Stimulated activated CD8-positive, alpha-beta memory T cell treated with anti-CD3 and anti-CD28 coated beads, Interleukin-15, amount 100 ng/mL, for 48 hours (primary cell): Measurements from ENCODE around the gene PPP4R2.
A peak's percentile ranks its signal among the peaks of the same experiment; 100 is the strongest.

Experiments
- DNase-seq, 2 donors: peaks; one replicate each; pipeline ENCODE4 v3.0.0-alpha.2; 2020; ENCODE audit warnings: low read depth in 2 of 2

PPP4R2 gene, protein sequence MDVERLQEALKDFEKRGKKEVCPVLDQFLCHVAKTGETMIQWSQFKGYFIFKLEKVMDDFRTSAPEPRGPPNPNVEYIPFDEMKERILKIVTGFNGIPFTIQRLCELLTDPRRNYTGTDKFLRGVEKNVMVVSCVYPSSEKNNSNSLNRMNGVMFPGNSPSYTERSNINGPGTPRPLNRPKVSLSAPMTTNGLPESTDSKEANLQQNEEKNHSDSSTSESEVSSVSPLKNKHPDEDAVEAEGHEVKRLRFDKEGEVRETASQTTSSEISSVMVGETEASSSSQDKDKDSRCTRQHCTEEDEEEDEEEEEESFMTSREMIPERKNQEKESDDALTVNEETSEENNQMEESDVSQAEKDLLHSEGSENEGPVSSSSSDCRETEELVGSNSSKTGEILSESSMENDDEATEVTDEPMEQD

DNA sequence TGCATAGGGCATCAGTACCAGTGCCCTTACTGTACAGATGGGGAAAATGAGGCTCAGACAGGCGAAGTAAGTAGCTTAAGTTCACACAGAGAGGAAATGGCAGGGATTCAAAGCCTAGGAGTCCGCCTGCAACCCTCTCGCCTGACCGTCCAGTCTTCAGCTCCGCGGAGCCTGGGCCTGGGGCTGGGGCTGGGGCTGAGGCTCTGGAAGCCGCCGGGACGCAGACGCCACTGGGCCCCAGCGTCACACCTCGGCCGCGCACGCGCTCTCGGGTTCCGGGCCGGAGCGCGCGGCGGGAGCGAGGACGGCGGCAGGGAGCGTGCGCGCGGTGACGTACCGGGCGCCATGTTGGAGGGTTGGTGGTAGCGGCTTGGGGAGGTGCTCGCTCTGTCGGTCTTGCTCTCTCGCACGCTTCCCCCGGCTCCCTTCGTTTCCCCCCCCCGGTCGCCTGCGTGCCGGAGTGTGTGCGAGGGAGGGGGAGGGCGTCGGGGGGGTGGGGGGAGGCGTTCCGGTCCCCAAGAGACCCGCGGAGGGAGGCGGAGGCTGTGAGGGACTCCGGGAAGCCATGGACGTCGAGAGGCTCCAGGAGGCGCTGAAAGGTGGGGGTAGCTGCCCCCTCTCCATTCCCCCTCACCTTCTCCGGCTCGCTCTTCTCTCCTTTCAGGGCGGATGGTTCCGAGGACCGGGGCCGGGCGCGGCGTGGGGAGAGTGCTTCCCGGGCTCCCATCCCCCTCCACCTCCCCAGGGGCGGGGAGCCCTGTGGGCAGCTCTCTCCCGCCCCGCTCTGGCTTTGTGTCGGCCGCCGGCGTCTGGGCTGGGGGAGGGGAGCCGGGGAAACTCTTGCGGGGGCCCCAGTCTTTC, at the start of gene PPP4R2:
Gene PPP4R2, plus strand, starts transcription at position 339 of the 861 bp plus-strand sequence. Its CDS starts 227 bp downstream, at position 566.
- DNase-seq: peak; percentile 85 to 88

DNA sequence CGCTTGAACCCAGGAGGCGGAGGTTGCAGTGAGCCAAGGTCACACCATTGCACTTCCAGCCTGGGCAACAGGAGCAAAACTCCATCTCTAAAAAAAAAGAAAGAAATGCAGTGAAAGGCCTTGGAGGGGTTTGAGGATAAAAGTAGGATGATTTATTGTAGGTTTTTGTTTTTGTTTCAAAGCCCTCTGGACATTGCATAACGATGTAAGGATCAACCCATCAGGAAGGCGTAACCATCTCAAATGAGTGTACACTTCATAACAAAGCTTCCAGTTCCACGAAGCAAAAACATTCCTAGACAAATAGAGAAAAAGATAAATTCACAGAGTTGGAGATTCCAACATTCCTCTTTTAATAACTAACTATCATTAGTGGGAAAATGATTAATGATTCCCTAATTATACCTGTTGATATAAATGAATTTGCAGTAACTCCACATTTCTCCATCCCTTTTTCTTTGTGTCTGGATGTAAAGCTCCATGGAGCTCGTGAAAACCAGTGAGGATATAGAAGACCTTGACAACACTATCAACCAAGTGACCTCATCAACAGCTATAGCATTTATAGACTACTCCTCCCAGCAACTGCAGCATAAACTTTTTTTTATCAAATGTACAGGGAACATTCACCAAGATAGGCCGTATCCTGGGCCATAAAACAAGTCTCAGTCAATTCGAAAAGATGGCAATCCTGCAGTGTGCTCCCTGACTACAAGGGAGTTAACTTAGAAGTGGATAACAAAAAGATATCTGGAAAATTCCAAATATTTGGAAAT, 48.7 kb upstream of the PPP4R2 start:
- no peak for DNase-seq

DNA sequence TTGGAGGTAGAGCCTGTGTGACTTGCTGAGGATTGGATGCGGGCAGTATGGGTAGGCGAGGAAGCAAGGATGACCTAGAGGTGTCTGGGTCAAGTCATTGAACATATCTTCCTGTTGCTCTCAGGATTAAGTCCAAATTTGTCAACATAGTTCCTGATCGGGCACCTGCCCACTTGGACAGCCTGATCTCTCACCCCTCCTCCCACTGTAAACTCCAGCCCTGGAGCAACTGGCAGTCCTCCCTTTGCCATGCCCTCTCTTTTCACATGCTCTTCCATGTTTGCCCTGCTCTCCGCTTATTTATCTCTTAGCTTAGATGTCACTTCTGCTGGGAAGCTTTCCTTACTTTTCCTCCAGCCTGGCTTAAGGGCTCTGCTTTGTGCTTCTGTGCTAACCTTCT, 47.6 kb upstream of the PPP4R2 start:
- no peak for DNase-seq

GRCh38 chr3:72950372-72950771, 46.2 kb upstream of the PPP4R2 start:
- no peak for DNase-seq

DNA sequence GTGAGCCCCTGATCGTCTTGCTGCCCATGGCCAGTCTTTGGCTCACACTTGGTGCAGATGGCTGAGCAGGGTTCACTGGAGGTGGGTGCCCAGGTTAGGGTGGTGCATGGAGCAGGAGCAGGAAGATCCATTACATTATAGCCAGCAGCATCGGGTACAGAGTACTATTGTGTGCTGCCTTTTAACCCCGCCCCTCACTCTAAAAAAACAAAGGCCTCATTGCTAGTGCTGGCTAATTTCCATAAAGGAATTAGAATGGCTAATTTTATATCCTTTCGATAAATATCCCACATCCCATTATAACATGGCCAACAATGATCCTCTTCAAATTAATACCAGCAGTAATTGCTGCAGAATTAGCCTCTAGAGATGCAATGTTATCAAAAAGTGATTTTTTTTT, 45.8 kb upstream of the PPP4R2 start:
- no peak for DNase-seq

- no peak for DNase-seq
Observed at GRCh38 chr3:72951259-72951722, 45.3 kb upstream of the PPP4R2 start.

- DNase-seq: no peak
Observed at GRCh38 chr3:72953325-72953956, 43.2 kb upstream of the PPP4R2 start.

- no peak for DNase-seq
Observed at GRCh38 chr3:72957297-72957696, 39.3 kb upstream of the PPP4R2 start.

- DNase-seq: no peak
Observed at GRCh38 chr3:72959336-72959735, 37.3 kb upstream of the PPP4R2 start.

GRCh38 chr3:72960812-72961518, 35.6 kb upstream of the PPP4R2 start:
- peak in 1 of 2 donors; percentile 4 for DNase-seq

GRCh38 chr3:72961752-72962151, 34.9 kb upstream of the PPP4R2 start:
- no peak for DNase-seq

GRCh38 chr3:72962317-72962716, 34.3 kb upstream of the PPP4R2 start:
- no peak for DNase-seq

GRCh38 chr3:72964633-72965032, 32.0 kb upstream of the PPP4R2 start:
- DNase-seq: no peak

GRCh38 chr3:72968266-72968664, 28.3 kb upstream of the PPP4R2 start:
- no peak for DNase-seq

GRCh38 chr3:72969766-72970165, 26.8 kb upstream of the PPP4R2 start:
- DNase-seq: no peak

DNA sequence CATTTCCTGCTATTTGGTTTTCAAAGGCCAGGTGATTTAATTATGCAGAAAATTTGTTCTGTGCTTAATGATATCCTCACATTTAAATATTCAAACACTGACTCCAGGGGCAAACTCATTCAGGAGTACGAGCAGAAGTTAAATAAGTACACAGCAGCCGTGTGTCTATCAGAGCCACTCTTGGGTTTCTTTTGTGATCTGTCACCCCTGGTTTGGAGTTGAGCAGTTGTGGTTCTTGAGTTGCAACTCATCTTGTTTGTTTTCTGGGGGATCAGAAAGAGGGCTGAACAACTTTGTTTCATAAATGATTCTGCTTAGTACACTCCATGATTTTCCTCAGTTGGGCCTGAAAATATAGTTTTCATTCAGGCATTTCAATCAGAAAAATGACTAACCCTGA, 25.7 kb upstream of the PPP4R2 start:
- DNase-seq: no peak

DNA sequence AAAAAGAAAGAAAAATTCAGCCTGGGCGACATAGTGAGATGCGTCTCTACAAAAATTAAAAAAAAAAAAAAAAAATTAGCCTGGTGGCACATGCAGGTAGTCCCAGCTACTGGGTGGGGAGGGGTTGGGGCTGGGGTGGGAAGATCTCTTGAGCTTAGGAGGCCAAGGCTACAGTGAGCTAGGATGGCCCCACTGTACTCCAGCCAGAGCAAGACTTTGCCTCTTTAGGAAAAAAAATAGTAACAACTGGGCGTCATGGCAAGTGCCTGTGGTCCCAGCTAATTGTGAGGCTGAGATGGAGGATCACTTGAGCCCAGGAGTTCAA, 23.9 kb upstream of the PPP4R2 start:
- no peak for DNase-seq

DNA sequence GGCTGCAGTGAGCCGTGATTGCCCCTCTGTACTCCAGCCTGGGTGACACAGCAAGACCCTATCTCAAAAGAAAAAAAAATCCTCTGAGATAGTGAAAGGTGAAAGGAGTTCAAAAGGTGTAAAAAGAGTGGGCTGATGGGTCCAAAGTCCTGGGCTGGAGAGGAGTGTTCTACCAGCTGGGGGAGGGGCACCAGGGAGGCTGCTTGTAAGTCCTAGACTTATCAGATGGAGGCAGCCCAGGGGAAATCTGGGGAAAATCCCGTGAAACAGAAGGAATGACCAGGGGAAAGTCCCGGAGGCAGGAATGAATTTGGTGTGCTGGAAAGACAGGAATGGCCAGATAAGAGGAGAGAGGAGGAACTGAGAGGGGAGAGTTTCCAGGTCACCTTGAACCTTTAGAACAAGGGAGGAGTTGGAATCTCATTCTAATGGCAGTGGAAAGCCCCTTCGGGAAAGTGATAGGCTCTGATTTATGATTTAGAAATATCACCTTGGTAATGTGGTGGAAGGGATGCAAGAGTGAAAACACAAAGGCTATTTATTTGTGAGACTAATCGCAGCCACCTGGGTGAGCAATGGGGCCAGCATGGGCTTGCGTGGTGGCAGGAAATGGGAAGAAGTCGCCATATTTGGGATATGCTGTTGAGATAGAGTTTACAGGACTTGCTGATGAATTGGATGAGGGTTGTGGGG, 23.4 kb upstream of the PPP4R2 start:
- no peak for DNase-seq

DNA sequence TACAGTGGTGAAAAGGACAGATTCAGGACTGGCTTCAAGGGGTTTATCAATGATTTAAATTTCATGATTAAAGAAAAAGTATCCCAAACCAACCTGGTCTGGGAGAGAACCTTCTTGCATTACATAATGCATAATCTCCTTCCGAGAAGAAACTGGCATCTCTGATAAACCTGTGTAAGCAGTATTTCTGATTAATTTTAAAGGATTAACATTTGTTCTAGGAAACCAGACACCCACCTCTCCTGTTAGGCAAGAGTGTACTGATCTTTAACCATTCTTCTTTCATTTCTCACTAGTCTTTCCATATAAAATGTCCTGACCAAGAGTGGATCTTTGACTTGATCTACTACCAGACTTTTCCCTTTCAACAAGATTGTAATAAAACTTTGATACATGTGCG, 22.8 kb upstream of the PPP4R2 start:
- DNase-seq: no peak

GRCh38 chr3:72974956-72975355, 21.7 kb upstream of the PPP4R2 start:
- DNase-seq: no peak
